Breast epithelium (tissue), 4 donors: Measurements from ENCODE around the gene ITPRID1. TPM values are rescaled to one million over a fixed set of nuclear protein-coding genes. Genes with fewer than 3 reads are reported as not detected.
A peak's percentile ranks its signal among the peaks of the same experiment; 100 is the strongest.

ENCODE experiments used
- DNase-seq, 2 donors: peaks; one replicate each; pipeline ENCODE4 v3.0.0-alpha.2; 2019; ENCODE audit warnings: low spot score in 2 of 2
- H3K27ac ChIP-seq, 2 donors: fragments of 200-600 bp; sonication (generic) in 1 of 2; one replicate each; pipeline ENCODE4 v1.5.1; 2016 to 2019; ENCODE audit warnings: mild to moderate bottlenecking in 1 of 2
- H3K27me3 ChIP-seq, 2 donors: fragments of 200-600 bp; sonication (generic) in 1 of 2; one replicate each; pipeline versions ENCODE4 v1.5.1 to v1.6.0; 2017 to 2019; ENCODE audit warnings: control low read depth in 1 of 2, mild to moderate bottlenecking in 1 of 2
- H3K36me3 ChIP-seq: fragments of 200-600 bp; one replicate; pipeline ENCODE4 v1.5.1; 2019
- H3K4me1 ChIP-seq, 2 donors: fragments of 200-600 bp; sonication (generic); one replicate each; pipeline ENCODE4 v1.5.1; 2016 to 2019; ENCODE audit warnings: control low read depth in 1 of 2
- H3K4me3 ChIP-seq, 3 donors: fragments of 200-600 bp; sonication (generic); 1 replicate in 2 of 3; 2 replicates in 1 of 3; pipeline ENCODE4 v1.5.1; 2016 to 2019; ENCODE audit warnings: mild to moderate bottlenecking in 3 of 3, moderate library complexity in 2 of 3
- H3K9me3 ChIP-seq, 2 donors: fragments of 200-600 bp; sonication (generic) in 1 of 2; one replicate each; pipeline ENCODE4 v1.5.1; 2016 to 2019; ENCODE audit warnings: control low read depth in 1 of 2
- CTCF ChIP-seq, 3 donors: fragments of 450-650 bp; IDR thresholded peaks; one replicate each; pipeline ENCODE4 v1.5.1; 2016 to 2017; ENCODE audit warnings: antibody characterized with exemption in 3 of 3, mild to moderate bottlenecking in 3 of 3, moderate library complexity in 3 of 3
- POLR2A ChIP-seq: fragments of 450-650 bp; IDR thresholded peaks from one replicate; pipeline ENCODE4 v1.6.1; 2016; ENCODE audit warnings: antibody characterized with exemption, mild to moderate bottlenecking, moderate library complexity
- POLR2AphosphoS5 ChIP-seq, 3 donors: sonication (generic); formaldehyde crosslinking; IDR thresholded peaks; one replicate each; pipeline ENCODE4 v1.6.1; 2017; ENCODE audit warnings: antibody characterized with exemption in 3 of 3
- intact Hi-C: fragments of 100-400 bp; cut with DNase I; formaldehyde crosslinking; loops from one replicate; pipeline ENCODE4 v1.15.1; 2023; ENCODE audit warnings: low total_unique reads
- total RNA-seq, 3 donors: library from RNA; depleted of rRNA; stranded (reverse); fragments of >200 nt; gene quantifications; one replicate each; pipeline ENCODE4 v1.1.0, GENCODE V29; 2016

ITPRID1 gene
- total RNA-seq, 3 donors from 2014 or later: 1.6 to 2.6 TPM; not detected in 1

DNA sequence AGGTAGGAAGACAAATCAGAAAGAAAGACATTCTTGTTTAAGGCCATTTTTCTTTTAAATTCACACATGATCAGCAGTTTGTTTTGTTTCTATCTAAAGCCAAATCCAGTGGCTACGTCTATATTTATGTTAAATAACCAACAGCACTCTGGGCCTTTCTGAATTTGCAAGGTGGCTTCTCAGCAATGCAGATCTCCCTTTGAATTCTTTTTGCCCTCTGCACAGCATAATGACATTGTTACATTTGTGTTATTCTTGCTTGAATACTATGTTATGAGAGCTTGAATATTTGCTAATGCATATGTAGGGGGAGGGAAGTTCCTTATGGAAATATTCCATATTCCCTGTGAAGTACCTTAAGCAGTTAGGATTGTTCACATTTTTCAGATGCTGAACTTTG is 99.7 kb downstream of the ITPRID1 start:
- DNase-seq: no peak
- no peaks in the 10 kb centered on the region for H3K36me3 ChIP-seq
- H3K4me3 ChIP-seq: no peak overlapping the region
- no peak overlapping the region for H3K27ac ChIP-seq
- H3K27me3 ChIP-seq: no peaks in the 10 kb centered on the region
- intact Hi-C loops: no loop called here
- no peaks in the 10 kb centered on the region for H3K9me3 ChIP-seq
- TF ChIP-seq POLR2A (no peak), POLR2AphosphoS5 (IDR thresholded peaks at IDR 0.05) (no peak), CTCF (IDR thresholded peaks at IDR 0.05) (no peak)
- no peaks in the 10 kb centered on the region for H3K4me1 ChIP-seq

- DNase-seq: no peak
- Histone ChIP-seq H3K4me3 (no peak overlapping the region), H3K27me3 (no peaks in the 10 kb centered on the region), H3K9me3 (no peaks in the 10 kb centered on the region), H3K36me3 (no peaks in the 10 kb centered on the region), H3K27ac (no peak overlapping the region), H3K4me1 (no peaks in the 10 kb centered on the region)
- TF ChIP-seq POLR2AphosphoS5 (IDR thresholded peaks at IDR 0.05) (no peak), POLR2A (no peak), CTCF (IDR thresholded peaks at IDR 0.05) (no peak)
- intact Hi-C loops: loop anchor here (5.0 kb wide), 1 partner anchor 371 kb away; no protein-coding TSS in a partner anchor
Observed at GRCh38 chr7:31633467-31633866, 119.6 kb downstream of the ITPRID1 start.

- Histone ChIP-seq H3K4me1 (no peaks in the 10 kb centered on the region), H3K4me3 (no peak overlapping the region), H3K27ac (no peak overlapping the region), H3K27me3 (no peaks in the 10 kb centered on the region), H3K36me3 (no peaks in the 10 kb centered on the region), H3K9me3 (no peaks in the 10 kb centered on the region)
- TF ChIP-seq CTCF (IDR thresholded peaks at IDR 0.05) (peak in 2 of 3 donors; percentile 33 to 69), POLR2A (no peak), POLR2AphosphoS5 (IDR thresholded peaks at IDR 0.05) (no peak)
- DNase-seq: peak; percentile 54 to 55
- intact Hi-C loops: loop anchor here (5.0 kb wide), 1 partner anchor 372 kb away; no protein-coding TSS in a partner anchor
Observed at GRCh38 chr7:31633894-31634494, 120.1 kb downstream of the ITPRID1 start.

DNA sequence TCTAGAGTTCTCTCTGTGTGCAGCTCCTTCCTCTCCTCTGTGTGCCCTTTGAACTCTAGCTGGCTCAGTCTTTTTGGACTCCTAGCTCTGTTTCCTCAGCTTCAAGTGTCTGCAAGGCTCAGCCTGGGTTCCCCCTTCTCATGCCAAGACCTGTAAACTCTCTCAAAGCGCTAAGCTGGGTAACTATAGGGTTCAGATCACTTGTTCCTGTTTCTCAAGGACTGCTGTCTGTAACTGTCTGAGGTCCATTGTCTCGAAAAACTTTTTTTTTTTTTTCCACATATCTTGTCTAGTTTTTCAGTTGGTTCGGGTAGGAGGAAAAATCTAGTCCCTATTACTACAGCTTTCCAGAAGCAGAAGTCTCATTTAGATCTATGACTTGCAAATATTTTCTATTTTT is 126.5 kb downstream of the ITPRID1 start:
- TF ChIP-seq POLR2AphosphoS5 (IDR thresholded peaks at IDR 0.05) (no peak), POLR2A (no peak), CTCF (IDR thresholded peaks at IDR 0.05) (no peak)
- Histone ChIP-seq H3K4me3 (no peak overlapping the region), H3K27me3 (no peaks in the 10 kb centered on the region), H3K4me1 (no peaks in the 10 kb centered on the region), H3K9me3 (no peaks in the 10 kb centered on the region), H3K27ac (no peak overlapping the region), H3K36me3 (no peaks in the 10 kb centered on the region)
- intact Hi-C loops: no loop called here
- no peak for DNase-seq

- peak; percentile 55 to 87 for DNase-seq
- TF ChIP-seq POLR2AphosphoS5 (IDR thresholded peaks at IDR 0.05) (peak in 2 of 3 donors; percentile 23 to 25), CTCF (IDR thresholded peaks at IDR 0.05) (no peak), POLR2A (no peak)
Observed at GRCh38 chr7:31642681-31643115, 128.8 kb downstream of the ITPRID1 start.

More at GRCh38 chr7:31642681-31643115, 128.8 kb downstream of the ITPRID1 start:
- Histone ChIP-seq H3K4me3 (no peak overlapping the region), H3K36me3 (no peaks in the 10 kb centered on the region), H3K27me3 (no peaks in the 10 kb centered on the region), H3K4me1 (no peaks in the 10 kb centered on the region), H3K27ac (peak overlapping the region; percentile 69 to 83), H3K9me3 (no peaks in the 10 kb centered on the region)
- intact Hi-C loops: no loop called here
